22Rv1 (cell line): ENCODE measurements around the gene ADAR.

ENCODE experiments used
- CTCF ChIP-seq: fragments of 450-650 bp; IDR thresholded peaks from 2 replicates; pipeline ENCODE4 v1.5.1; 2017; ENCODE audit warnings: mild to moderate bottlenecking
- ZFX ChIP-seq: fragments of 450-650 bp; IDR thresholded peaks from 2 replicates; pipeline ENCODE4 v1.6.1; 2017; ENCODE audit warnings: antibody characterized with exemption, borderline replicate concordance

DNA sequence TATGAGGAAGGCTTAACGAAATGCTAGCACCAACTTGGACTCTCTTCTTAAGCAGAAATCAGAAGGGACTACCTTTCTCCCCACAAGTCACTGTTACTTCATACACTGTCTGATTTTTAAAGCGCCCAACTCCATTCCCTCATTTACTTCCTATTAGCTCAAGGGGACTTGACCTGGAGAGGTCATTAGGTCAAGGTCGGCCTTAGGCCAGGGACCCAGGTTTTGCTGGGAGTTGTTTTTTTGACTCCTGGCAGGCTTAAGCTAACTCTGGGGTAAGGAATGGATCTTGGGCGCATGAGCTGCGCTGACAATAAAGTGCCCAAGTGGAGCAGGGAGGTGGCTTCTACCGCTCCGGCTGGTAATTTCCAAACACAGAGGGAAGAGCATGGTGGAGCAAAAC is 16.8 kb downstream of the ADAR start:
- TF ChIP-seq CTCF (no peak), ZFX (no peak)
